Activated CD8-positive, alpha-beta memory T cell treated with anti-CD3 and anti-CD28 coated beads for 4 hours (primary cell): Measurements from ENCODE around the gene APH1A.
"Not testable (repeated sequence)": the region's sequence is repeated elsewhere in the genome, so short reads cannot be mapped to it uniquely, and the experiment has no call there.

Source experiments
- DNase-seq, 2 donors: peaks; one replicate each; pipeline ENCODE4 v3.0.0-alpha.2; 2020; ENCODE audit warnings: low read depth in 2 of 2

The APH1A gene

GRCh38 chr1:150268340-150268704 lies 494 bp downstream of the APH1A start:
- no peak for DNase-seq

GRCh38 chr1:150267896-150268295 lies 920 bp downstream of the APH1A start:
- no peak for DNase-seq

GRCh38 chr1:150263549-150263948 lies 5.3 kb downstream of the APH1A start:
- DNase-seq = no peak

- DNase-seq = no peak
Observed at GRCh38 chr1:150262388-150263320, 6.2 kb downstream of the APH1A start.

- no peak for DNase-seq
Observed at GRCh38 chr1:150261367-150261766, 7.4 kb downstream of the APH1A start.

GRCh38 chr1:150259758-150260669 lies 8.8 kb downstream of the APH1A start:
- DNase-seq = no peak

- DNase-seq = no peak
Observed at GRCh38 chr1:150259217-150259616, 9.6 kb downstream of the APH1A start.

- no peak for DNase-seq
Observed at GRCh38 chr1:150257624-150258585, 10.9 kb downstream of the APH1A start, which contains the start of gene CA14. CA14 (plus strand) TSS chr1:150257774; CDS start chr1:150258129, 355 bp downstream.

GRCh38 chr1:150256554-150257341 lies 12.1 kb downstream of the APH1A start:
- DNase-seq = no peak

GRCh38 chr1:150256198-150256553 lies 12.6 kb downstream of the APH1A start:
- DNase-seq = no peak

GRCh38 chr1:150249936-150250335 lies 18.9 kb downstream of the APH1A start:
- no peak for DNase-seq

- DNase-seq = no peak
Observed at GRCh38 chr1:150243003-150243402, 25.8 kb downstream of the APH1A start.

- no peak for DNase-seq
Observed at GRCh38 chr1:150237746-150238145, 31.1 kb downstream of the APH1A start.

- DNase-seq = not testable (repeated sequence)
Observed at GRCh38 chr1:150237176-150237575, 31.6 kb downstream of the APH1A start.

- DNase-seq = no peak
Observed at GRCh38 chr1:150236614-150237100, 32.2 kb downstream of the APH1A start.

GRCh38 chr1:150235852-150236613 lies 32.8 kb downstream of the APH1A start, which contains the start of gene ANP32E:
ANP32E (minus strand) TSS chr1:150236112; CDS start chr1:150235786, 326 bp downstream.
- peak; percentile 81 to 91 for DNase-seq

- DNase-seq = no peak
Observed at GRCh38 chr1:150235294-150235851, 33.4 kb downstream of the APH1A start.

GRCh38 chr1:150234566-150235293 lies 34.1 kb downstream of the APH1A start:
- DNase-seq = peak; percentile 80 to 84

- DNase-seq = no peak
Observed at GRCh38 chr1:150234309-150234565, 34.6 kb downstream of the APH1A start.
